K562 (cell line): ENCODE data around the gene SELENOT. TPM values are rescaled to one million over a fixed set of nuclear protein-coding genes. Genes with fewer than 3 reads are reported as not detected.
A peak's percentile ranks its signal among the peaks of the same experiment; 100 is the strongest.

Experiments
- CGGBP1 ChIP-seq: fragments of 250-450 bp; sonication (Bioruptor Pico); IDR thresholded peaks from 2 replicates; pipeline ENCODE4 v1.9.0; 2021; ENCODE audit warnings: mild to moderate bottlenecking
- CHCHD3 ChIP-seq: fragments of 250-450 bp; sonication (Bioruptor Pico); IDR thresholded peaks from 2 replicates; pipeline ENCODE4 v2.1.2; 2022; ENCODE audit warnings: mild to moderate bottlenecking
- CREB3L1 ChIP-seq: fragments of 450-650 bp; IDR thresholded peaks from 2 replicates; pipeline ENCODE4 v1.6.1; 2014; ENCODE audit warnings: low read depth, mild to moderate bottlenecking, moderate library complexity, borderline replicate concordance
- ETV6 ChIP-seq, 3 experiments: fragments of 150-350 bp in 1 of 3; sonication (generic) in 1 of 3; formaldehyde crosslinking in 1 of 3; IDR thresholded peaks; 2 replicates each; pipeline versions ENCODE4 v1.6.1 to v1.8.0; 2014 to 2022; ENCODE audit warnings: borderline replicate concordance in 2 of 3, low read depth in 2 of 3, antibody characterized with exemption in 1 of 3, low read length in 1 of 3, mild to moderate bottlenecking in 1 of 3, missing genetic modification reagents in 1 of 3
- GTF2E2 ChIP-seq: fragments of 200-800 bp; sonication (Bioruptor generic); IDR thresholded peaks from 2 replicates; pipeline ENCODE4 v1.6.1; 2016; ENCODE audit warnings: missing genetic modification characterization, missing compliant biosample characterization
- HDAC1 ChIP-seq, 2 experiments: fragments of 450-650 bp; IDR thresholded peaks; 2 replicates each; pipeline ENCODE4 v1.6.1; 2016 to 2017; ENCODE audit warnings: inconsistent platforms in 1 of 2, mild to moderate bottlenecking in 1 of 2, moderate library complexity in 1 of 2
- NCOA4 ChIP-seq: fragments of 450-650 bp; IDR thresholded peaks from 2 replicates; pipeline ENCODE4 v1.6.1; 2018; ENCODE audit warnings: mild to moderate bottlenecking; ENCODE audit not compliant: partially characterized antibody
- NFATC3 ChIP-seq: fragments of 450-650 bp; IDR thresholded peaks from 2 replicates; pipeline ENCODE4 v1.6.1; 2017; ENCODE audit warnings: mild to moderate bottlenecking
- PHB2 ChIP-seq: fragments of 450-650 bp; IDR thresholded peaks from 2 replicates; pipeline ENCODE4 v1.6.1; 2017; ENCODE audit warnings: low read depth
- SIN3A ChIP-seq, 2 experiments: fragments of 150-350 bp in 1 of 2; IDR thresholded peaks; 2 replicates each; pipeline ENCODE4 v1.6.1; 2011 to 2016; ENCODE audit warnings: borderline replicate concordance in 2 of 2, low read depth in 2 of 2, low read length in 2 of 2, mild to moderate bottlenecking in 2 of 2, moderate library complexity in 2 of 2; ENCODE audit not compliant: control insufficient read depth in 1 of 2
- SLC30A9 ChIP-seq: fragments of 250-450 bp; sonication (Bioruptor Pico); IDR thresholded peaks from 2 replicates; pipeline ENCODE4 v1.8.0; 2022; ENCODE audit warnings: mild to moderate bottlenecking, moderate library complexity
- SMARCE1 ChIP-seq: fragments of 450-650 bp; IDR thresholded peaks from 2 replicates; pipeline ENCODE4 v1.7.1; 2016; ENCODE audit warnings: mild to moderate bottlenecking
- TAF7 ChIP-seq: fragments of 450-650 bp; IDR thresholded peaks from 2 replicates; pipeline ENCODE4 v1.6.1; 2016; ENCODE audit warnings: missing genetic modification characterization, missing compliant biosample characterization
- TRIM25 ChIP-seq: fragments of 450-650 bp; IDR thresholded peaks from 2 replicates; pipeline ENCODE4 v1.7.0; 2016; ENCODE audit warnings: borderline replicate concordance
- ZSCAN29 ChIP-seq: fragments of 450-650 bp; IDR thresholded peaks from 2 replicates; pipeline ENCODE4 v1.6.1; 2017
- polyA plus RNA-seq, 8 experiments: library from polyadenylated mRNA; depleted of rRNA in 4 of 8; stranded (reverse) in 5 of 8; unstranded in 3 of 8; fragments of >200 nt; fragmentation: Nextera tagmentation in 2 of 8; fragmentation: Illumina TruSeq in 1 of 8; extraction: Ambion mirVana in 2 of 8; extraction: Trizol in 1 of 8; gene quantifications; 2 replicates each; pipeline versions ENCODE4 v1.2.1 to v1.2.3, GENCODE V29; 2011 to 2014; ENCODE audit warnings: inconsistent platforms in 1 of 8, missing spikeins in 1 of 8
- total RNA-seq, 7 experiments: library from RNA; depleted of rRNA in 6 of 7; stranded (reverse); fragments of >200 nt in 6 of 7; fragmentation: Illumina TruSeq in 2 of 7; extraction: Trizol in 2 of 7; gene quantifications; 2 replicates each; pipeline versions ENCODE4 v1.2.1 to v1.2.3, GENCODE V29; 2011 to 2021; ENCODE audit warnings: low replicate concordance in 1 of 7
- TF ChIP-seq, protein P1 (sequence below): fragments of 250-450 bp; sonication (Bioruptor Pico); IDR thresholded peaks from 2 replicates; pipeline ENCODE4 v1.4.0; 2020; ENCODE audit warnings: mild to moderate bottlenecking
- TF ChIP-seq, protein P2 (sequence below), 2 experiments: fragments of 450-650 bp; IDR thresholded peaks; 2 replicates each; pipeline ENCODE4 v1.6.1; 2018; ENCODE audit warnings: mild to moderate bottlenecking in 2 of 2, low read depth in 1 of 2; ENCODE audit not compliant: partially characterized antibody in 2 of 2

The SELENOT gene
- total and polyA plus RNA-seq, 9 of the 15 experiments (the other 6 are each of a cell fraction or from before 2014, with no cell fraction given): 33.0 to 411 (median 91.9) TPM

GRCh38 chr3:150602426-150603152 is 532 bp upstream of the SELENOT start (continued):
- TF ChIP-seq HDAC1 (IDR thresholded peaks at IDR 0.05) (peak in 1 of 2 experiments; percentile 44; a peak in 1 of 4 replicates), NCOA4 (no peak), TAF7 (tag) (no peak), SMARCE1 (no peak), PHB2 (0 out of 2 replicates have a peak, but pooled peaks have one; percentile 26), GTF2E2 (tag) (peak; percentile 35; the same call in 1 of the 2 replicates), SLC30A9 (CRISPR knock-in tag) (no peak), ETV6 (IDR thresholded peaks at IDR 0.05; ENCODE audit: borderline replicate concordance in 1 of 2, low read depth in 2 of 2, low read length in 1 of 2) (no peak), ETV6 (CRISPR knock-in tag; IDR thresholded peaks at IDR 0.05; ENCODE audit: borderline replicate concordance) (no peak), CGGBP1 (CRISPR knock-in tag) (0 out of 2 replicates have a peak, but pooled peaks have one; percentile 51), ZSCAN29 (no peak), SIN3A (IDR thresholded peaks at IDR 0.05; ENCODE audit: borderline replicate concordance in 2 of 2, control insufficient read depth in 1 of 2, low read depth in 2 of 2, low read length in 2 of 2) (peak in 1 of 2 experiments; percentile 73; a peak in 2 of 4 replicates), NFATC3 (0 out of 2 replicates have a peak, but pooled peaks have one; percentile 54), CREB3L1 (peak; percentile 39; the same call in 1 of the 2 replicates), CHCHD3 (CRISPR knock-in tag) (peak; percentile 11), TRIM25 (0 out of 2 replicates have a peak, but pooled peaks have one; percentile 42)
- TF ChIP-seq, protein P1, sequence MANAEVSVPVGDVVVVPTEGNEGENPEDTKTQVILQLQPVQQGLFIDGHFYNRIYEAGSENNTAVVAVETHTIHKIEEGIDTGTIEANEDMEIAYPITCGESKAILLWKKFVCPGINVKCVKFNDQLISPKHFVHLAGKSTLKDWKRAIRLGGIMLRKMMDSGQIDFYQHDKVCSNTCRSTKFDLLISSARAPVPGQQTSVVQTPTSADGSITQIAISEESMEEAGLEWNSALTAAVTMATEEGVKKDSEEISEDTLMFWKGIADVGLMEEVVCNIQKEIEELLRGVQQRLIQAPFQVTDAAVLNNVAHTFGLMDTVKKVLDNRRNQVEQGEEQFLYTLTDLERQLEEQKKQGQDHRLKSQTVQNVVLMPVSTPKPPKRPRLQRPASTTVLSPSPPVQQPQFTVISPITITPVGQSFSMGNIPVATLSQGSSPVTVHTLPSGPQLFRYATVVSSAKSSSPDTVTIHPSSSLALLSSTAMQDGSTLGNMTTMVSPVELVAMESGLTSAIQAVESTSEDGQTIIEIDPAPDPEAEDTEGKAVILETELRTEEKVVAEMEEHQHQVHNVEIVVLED (CRISPR knock-in tag): 0 out of 2 replicates have a peak, but pooled peaks have one; percentile 8
- TF ChIP-seq, protein P2, sequence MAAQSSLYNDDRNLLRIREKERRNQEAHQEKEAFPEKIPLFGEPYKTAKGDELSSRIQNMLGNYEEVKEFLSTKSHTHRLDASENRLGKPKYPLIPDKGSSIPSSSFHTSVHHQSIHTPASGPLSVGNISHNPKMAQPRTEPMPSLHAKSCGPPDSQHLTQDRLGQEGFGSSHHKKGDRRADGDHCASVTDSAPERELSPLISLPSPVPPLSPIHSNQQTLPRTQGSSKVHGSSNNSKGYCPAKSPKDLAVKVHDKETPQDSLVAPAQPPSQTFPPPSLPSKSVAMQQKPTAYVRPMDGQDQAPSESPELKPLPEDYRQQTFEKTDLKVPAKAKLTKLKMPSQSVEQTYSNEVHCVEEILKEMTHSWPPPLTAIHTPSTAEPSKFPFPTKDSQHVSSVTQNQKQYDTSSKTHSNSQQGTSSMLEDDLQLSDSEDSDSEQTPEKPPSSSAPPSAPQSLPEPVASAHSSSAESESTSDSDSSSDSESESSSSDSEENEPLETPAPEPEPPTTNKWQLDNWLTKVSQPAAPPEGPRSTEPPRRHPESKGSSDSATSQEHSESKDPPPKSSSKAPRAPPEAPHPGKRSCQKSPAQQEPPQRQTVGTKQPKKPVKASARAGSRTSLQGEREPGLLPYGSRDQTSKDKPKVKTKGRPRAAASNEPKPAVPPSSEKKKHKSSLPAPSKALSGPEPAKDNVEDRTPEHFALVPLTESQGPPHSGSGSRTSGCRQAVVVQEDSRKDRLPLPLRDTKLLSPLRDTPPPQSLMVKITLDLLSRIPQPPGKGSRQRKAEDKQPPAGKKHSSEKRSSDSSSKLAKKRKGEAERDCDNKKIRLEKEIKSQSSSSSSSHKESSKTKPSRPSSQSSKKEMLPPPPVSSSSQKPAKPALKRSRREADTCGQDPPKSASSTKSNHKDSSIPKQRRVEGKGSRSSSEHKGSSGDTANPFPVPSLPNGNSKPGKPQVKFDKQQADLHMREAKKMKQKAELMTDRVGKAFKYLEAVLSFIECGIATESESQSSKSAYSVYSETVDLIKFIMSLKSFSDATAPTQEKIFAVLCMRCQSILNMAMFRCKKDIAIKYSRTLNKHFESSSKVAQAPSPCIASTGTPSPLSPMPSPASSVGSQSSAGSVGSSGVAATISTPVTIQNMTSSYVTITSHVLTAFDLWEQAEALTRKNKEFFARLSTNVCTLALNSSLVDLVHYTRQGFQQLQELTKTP (IDR thresholded peaks at IDR 0.05; ENCODE audit: low read depth in 1 of 2, partially characterized antibody in 2 of 2): peak; percentile 60 to 74
